Measurements from ENCODE around the gene SHQ1. TPM values are rescaled to one million over a fixed set of nuclear protein-coding genes. Genes with fewer than 3 reads are reported as not detected.

The SHQ1 gene
- total and polyA plus RNA-seq, 9 of the 15 experiments (the other 6 are each of a cell fraction or from before 2014, with no cell fraction given) = 9.2 to 25.0 (median 14.1) TPM

DNA sequence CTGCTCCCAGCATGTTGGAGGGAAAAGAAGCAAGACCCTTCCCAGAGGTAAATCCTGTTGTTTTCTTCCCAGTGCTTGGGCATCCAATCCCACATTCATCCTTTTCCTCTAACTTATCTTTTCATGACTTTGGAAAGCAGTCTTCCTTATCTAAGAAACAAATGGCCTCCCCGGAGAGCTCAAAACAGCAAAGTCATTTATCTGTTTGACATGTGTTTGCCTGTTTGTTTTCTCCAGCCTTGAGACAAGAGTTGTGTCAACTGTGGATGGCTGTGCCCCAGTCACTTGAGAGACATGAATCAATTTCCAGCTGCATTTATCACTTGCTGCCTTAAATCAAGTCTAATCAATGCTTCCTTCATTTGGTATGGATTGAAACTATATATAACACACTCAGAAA, 103.9 kb downstream of the SHQ1 start (continued):
- no peak for TF ChIP-seq BRF1 (IDR thresholded peaks at IDR 0.05; ENCODE audit: borderline replicate concordance, extremely low read depth, insufficient read length)
- TF ChIP-seq HIVEP1 (CRISPR knock-in tag; IDR thresholded peaks at IDR 0.05) = no peak
- no peak for TF ChIP-seq ZNF766 (CRISPR knock-in tag; conservative IDR thresholded peaks at IDR 0.05)
- TF ChIP-seq SMARCE1 (IDR thresholded peaks at IDR 0.05) = peak; percentile 93
- no peak for TF ChIP-seq BRF2 (IDR thresholded peaks at IDR 0.05; ENCODE audit: borderline replicate concordance, insufficient read depth, insufficient read length)
- no peak for TF ChIP-seq ZBTB7A (IDR thresholded peaks at IDR 0.05; ENCODE audit: borderline replicate concordance, control insufficient read depth, low read depth, low read length)
- peak; percentile 71; the same call in 1 of the 2 replicates for TF ChIP-seq EHMT2 (IDR thresholded peaks at IDR 0.05)
- TF ChIP-seq TBP (optimal IDR thresholded peaks at IDR 0.05; ENCODE audit: low read depth, low read length) = no peak
- peak; percentile 54 for TF ChIP-seq ZNF592 (IDR thresholded peaks at IDR 0.05)
- no peak for TF ChIP-seq ZBTB26 (CRISPR knock-in tag; IDR thresholded peaks at IDR 0.05)
- TF ChIP-seq FOXJ2 (tag; IDR thresholded peaks at IDR 0.05) = peak; percentile 89
- TF ChIP-seq CEBPZ (IDR thresholded peaks at IDR 0.05; ENCODE audit: borderline replicate concordance, low read depth, low read length) = no peak
- no peak for TF ChIP-seq ZBTB1 (CRISPR knock-in tag; IDR thresholded peaks at IDR 0.05; ENCODE audit: borderline replicate concordance, low read depth)
- TF ChIP-seq MAZ (CRISPR knock-in tag; conservative IDR thresholded peaks at IDR 0.05 in 1 of 2, IDR thresholded peaks at IDR 0.05 in 1 of 2) = no peak
- TF ChIP-seq GABPB2 (CRISPR knock-in tag; conservative IDR thresholded peaks at IDR 0.05) = no peak
- TF ChIP-seq ZNF79 (CRISPR knock-in tag; IDR thresholded peaks at IDR 0.05; ENCODE audit: low read depth) = no peak
- TF ChIP-seq TCF7 (IDR thresholded peaks at IDR 0.05; ENCODE audit: borderline replicate concordance) = no peak
